ENCODE measurements around the gene HIVEP2. TPM values are rescaled to one million over a fixed set of nuclear protein-coding genes. Genes with fewer than 3 reads are reported as not detected.

The HIVEP2 gene
- total and polyA plus RNA-seq, 2 donors (not counting 3 experiments of a cell fraction or from before 2014, with no cell fraction given): 1.3 to 4.7 TPM

GRCh38 chr6:142885182-142885867 is 59.7 kb downstream of the HIVEP2 start:
- Histone ChIP-seq H3K9me1 (replicated peaks; ENCODE audit: control insufficient read depth, extremely low read depth, insufficient read depth, low read length) (no peaks in the 10 kb centered on the region), H3K4me2 (ENCODE audit: insufficient read depth, low read length) (peak overlapping the region; percentile 40), H3K36me3 (ENCODE audit: control insufficient read depth in 2 of 2, extremely low read depth in 1 of 2, insufficient read depth in 2 of 2, low read length in 2 of 2) (no peaks in the 10 kb centered on the region), H3K27ac (ENCODE audit: insufficient read depth, low read depth, low read length) (peak overlapping the region; percentile 89), H3K9ac (replicated peaks; ENCODE audit: extremely low read depth, insufficient read depth, low read length) (peak overlapping the region; percentile 67), H3K9me3 (replicated peaks; ENCODE audit: control insufficient read depth, insufficient read depth, low read length) (no peaks in the 10 kb centered on the region), H3K79me2 (ENCODE audit: control insufficient read depth, insufficient read depth, low read length) (no peaks in the 10 kb centered on the region), H2AFZ (ENCODE audit: low read depth, low read length) (no peak overlapping the region), H4K20me1 (replicated peaks; ENCODE audit: control insufficient read depth, extremely low read depth, insufficient read depth, low read length) (no peaks in the 10 kb centered on the region), H3K4me3 (replicated peaks in 1 of 3; ENCODE audit: insufficient read depth in 1 of 3, low read depth in 1 of 3, low read length in 3 of 3) (peak overlapping the region in 2 of 3 experiments; percentile 1 to 9), H3K4me1 (ENCODE audit: control insufficient read depth, extremely low read depth, insufficient read depth, low read length) (peaks cover 16% of the 10 kb centered on the region), H3K27me3 (ENCODE audit: control insufficient read depth in 2 of 2, insufficient read depth in 2 of 2, low read length in 2 of 2) (no peaks in the 10 kb centered on the region)
- intact Hi-C loops (cut with micrococcal nuclease): loop anchor here (1.0 to 2.0 kb wide), 7 partner anchors 17 to 192 kb away; partner anchors contain the start of gene AIG1
- ChIA-PET CTCF (interaction anchor here (0.7 to 4.9 kb wide), 12 partner anchors 12 to 1813 kb away, joined by 3 to 25 read pairs (median 4); no protein-coding TSS in a partner anchor), POLR2A (interaction anchor here (1.0 kb wide), 1 partner anchor 61 kb away, joined by 3 read pairs; no protein-coding TSS in a partner anchor)
- FAIRE-seq (peak; percentile 81), DNase-seq (ENCODE audit: low read depth, low spot score) (peak; percentile 98)
- no TSS peak for BruUV-seq (replicated peaks)
- TF ChIP-seq GATA2 (IDR thresholded peaks at IDR 0.05; ENCODE audit: insufficient read depth, insufficient read length, low read depth, low read length) (peak; percentile 75), CTCF (IDR thresholded peaks at IDR 0.05; ENCODE audit: extremely low read depth in 1 of 2, insufficient read depth in 1 of 2, low read depth in 1 of 2, low read length in 2 of 2) (no peak), MAX (IDR thresholded peaks at IDR 0.05; ENCODE audit: insufficient read depth, insufficient read length) (no peak), FOS (IDR thresholded peaks at IDR 0.05; ENCODE audit: borderline replicate concordance, insufficient read depth, low read length) (peak; percentile 93), POLR2A (IDR thresholded peaks at IDR 0.05; ENCODE audit: low read depth, low read length) (peak; percentile 49), MYC (IDR thresholded peaks at IDR 0.05; ENCODE audit: low read depth, low read length) (no peak), POLR2AphosphoS5 (IDR thresholded peaks at IDR 0.05; ENCODE audit: insufficient read depth, low read depth, low read length) (peak; percentile 87), JUN (IDR thresholded peaks at IDR 0.05; ENCODE audit: borderline replicate concordance, insufficient read depth, insufficient read length, low read depth) (peak; percentile 96)
- dilution Hi-C loops (cut with MboI; ENCODE audit: extremely low pct_ligation_motif_present, low sequenced_read_pairs): no loop called here
